ENCODE results near the gene DSPP. TPM values are rescaled to one million over a fixed set of nuclear protein-coding genes. Genes with fewer than 3 reads are reported as not detected.
A peak's percentile ranks its signal among the peaks of the same experiment; 100 is the strongest.

The DSPP gene
- total RNA-seq, result not detected
- not detected for polyA plus RNA-seq
- long read RNA-seq, donor 1, result 0 reads
- long read RNA-seq, donor 2, result 0 reads
- long read RNA-seq, donor 3, result 0 reads

DNA sequence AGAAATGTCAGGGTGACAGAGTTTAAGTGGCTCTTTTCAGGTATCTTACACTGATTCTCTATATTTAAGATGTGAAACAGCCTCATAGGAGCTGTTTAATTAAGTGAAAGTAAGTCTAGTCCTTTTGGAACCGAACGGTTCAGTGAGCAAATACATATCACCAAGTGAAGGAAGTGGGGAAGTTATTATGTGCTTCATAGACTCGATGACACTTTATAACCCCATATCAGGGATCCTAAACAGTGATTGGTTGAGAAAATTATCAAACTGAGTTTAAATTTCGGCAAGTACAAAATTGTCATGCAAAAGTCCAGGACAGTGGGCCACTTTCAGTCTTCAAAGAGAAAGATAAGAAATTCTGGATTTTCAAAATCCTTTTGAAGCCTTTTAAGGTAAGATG, at the start of gene DSPP:
Gene DSPP, plus strand, starts transcription at position 301 of the 400 bp plus-strand sequence. CDS start 2,380 bp downstream, outside the sequence.
- no peaks in the 10 kb centered on the region for H3K4me1 ChIP-seq
- H3K4me3 ChIP-seq, result no peak within 1 kb of the TSS
- no peaks in the 10 kb centered on the region for H3K36me3 ChIP-seq
- H3K27ac ChIP-seq, result no peak within 1 kb of the TSS
- intact Hi-C loops (cut with DNase I), result no loop called here
- DNase-seq (no peak), ATAC-seq (no peak)
- TF ChIP-seq POLR2A (IDR thresholded peaks at IDR 0.05), result no peak
- TF ChIP-seq, protein P1, sequence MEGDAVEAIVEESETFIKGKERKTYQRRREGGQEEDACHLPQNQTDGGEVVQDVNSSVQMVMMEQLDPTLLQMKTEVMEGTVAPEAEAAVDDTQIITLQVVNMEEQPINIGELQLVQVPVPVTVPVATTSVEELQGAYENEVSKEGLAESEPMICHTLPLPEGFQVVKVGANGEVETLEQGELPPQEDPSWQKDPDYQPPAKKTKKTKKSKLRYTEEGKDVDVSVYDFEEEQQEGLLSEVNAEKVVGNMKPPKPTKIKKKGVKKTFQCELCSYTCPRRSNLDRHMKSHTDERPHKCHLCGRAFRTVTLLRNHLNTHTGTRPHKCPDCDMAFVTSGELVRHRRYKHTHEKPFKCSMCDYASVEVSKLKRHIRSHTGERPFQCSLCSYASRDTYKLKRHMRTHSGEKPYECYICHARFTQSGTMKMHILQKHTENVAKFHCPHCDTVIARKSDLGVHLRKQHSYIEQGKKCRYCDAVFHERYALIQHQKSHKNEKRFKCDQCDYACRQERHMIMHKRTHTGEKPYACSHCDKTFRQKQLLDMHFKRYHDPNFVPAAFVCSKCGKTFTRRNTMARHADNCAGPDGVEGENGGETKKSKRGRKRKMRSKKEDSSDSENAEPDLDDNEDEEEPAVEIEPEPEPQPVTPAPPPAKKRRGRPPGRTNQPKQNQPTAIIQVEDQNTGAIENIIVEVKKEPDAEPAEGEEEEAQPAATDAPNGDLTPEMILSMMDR (IDR thresholded peaks at IDR 0.05), result no peak
- no peaks in the 10 kb centered on the region for H3K9me3 ChIP-seq
- H3K27me3 ChIP-seq, result peaks cover 0 to 5% (median 0%) of the 10 kb centered on the region in 9 donors
- WGBS, 4 donors, result 85 to 91% (median 89%) methylated on average over 4 of the region's 4 CpGs

DNA sequence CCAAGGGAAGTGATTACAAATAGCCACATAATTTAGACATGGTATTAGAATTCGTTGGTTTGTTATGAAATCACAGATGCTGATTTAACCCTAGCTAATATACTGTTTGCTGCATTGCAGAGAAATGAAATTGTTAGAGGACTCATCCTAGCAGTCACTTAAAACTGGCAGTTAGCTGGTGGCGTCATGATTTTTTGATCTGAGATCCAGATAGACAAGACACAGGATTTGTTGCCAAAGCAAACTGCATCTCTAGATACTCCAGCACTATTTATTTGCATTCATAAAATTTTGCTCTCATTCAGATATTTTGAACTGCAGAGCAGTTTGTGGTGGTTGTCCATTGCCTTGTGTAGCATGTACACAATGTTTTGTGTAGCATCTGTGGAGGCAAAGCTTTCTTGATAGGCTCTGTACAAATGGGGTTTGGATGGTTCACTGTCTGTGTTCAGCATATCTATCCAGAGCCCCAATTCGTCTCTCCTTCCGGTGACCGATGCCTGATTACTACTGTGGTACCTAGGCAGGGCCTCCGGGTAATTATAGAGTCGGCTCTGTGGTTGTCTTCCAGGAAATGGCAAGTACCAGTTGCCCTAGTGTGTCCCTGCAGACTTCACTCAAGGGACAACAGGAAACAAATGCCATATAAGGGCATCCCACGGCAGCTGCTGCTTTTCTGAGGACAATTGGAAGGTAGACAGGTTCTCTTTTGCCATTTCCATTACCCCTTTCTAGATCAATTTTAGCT, 49.1 kb upstream of the DSPP start:
- H3K4me3 ChIP-seq, result no peak overlapping the region
- H3K27me3 ChIP-seq, result no peaks in the 10 kb centered on the region
- H3K27ac ChIP-seq, result no peak overlapping the region
- WGBS, 4 donors, result 40 to 42% (median 41%) methylated on average over 6 to 8 of the region's 8 CpGs
- peaks cover 0 to 10% (median 2%) of the 10 kb centered on the region in 12 donors for H3K4me1 ChIP-seq
- TF ChIP-seq, protein P1 (IDR thresholded peaks at IDR 0.05), result no peak
- TF ChIP-seq POLR2A (IDR thresholded peaks at IDR 0.05), result no peak
- H3K36me3 ChIP-seq, result no peaks in the 10 kb centered on the region
- intact Hi-C loops (cut with DNase I), result loop anchor here in 2 of 10 donors (10.0 kb wide), 2 partner anchors 96 to 106 kb away; partner anchors contain the start of gene DMP1 (in 1 of the 2)
- ATAC-seq, result peak in 3 of 4 donors; percentile 63 to 80 (median 65)
- no peaks in the 10 kb centered on the region for H3K9me3 ChIP-seq
- DNase-seq, result peak in 1 of 5 donors; percentile 12

DNA sequence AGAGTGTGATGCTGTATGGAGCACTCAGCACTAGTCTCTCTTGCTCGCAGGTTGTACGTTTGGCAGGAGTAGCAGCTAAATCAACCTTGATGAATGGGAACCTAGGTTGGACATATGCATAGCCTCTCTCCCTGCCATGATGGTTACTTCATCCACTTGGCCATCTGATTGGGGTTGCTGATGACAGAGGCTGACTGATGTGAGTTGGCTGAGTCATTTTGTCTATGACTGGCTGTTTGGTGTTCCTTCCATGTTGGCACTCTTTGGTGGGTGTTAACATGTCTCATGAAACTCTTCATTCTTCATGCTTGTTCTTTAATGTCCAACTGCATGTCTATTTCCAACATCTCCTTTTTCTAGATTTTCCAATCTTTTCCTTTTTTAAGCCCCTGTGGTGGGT, 47.5 kb upstream of the DSPP start:
- WGBS, 4 donors, result 96 to 100% (median 97%) methylated on average over 2 of the region's 2 CpGs
- H3K36me3 ChIP-seq, result no peaks in the 10 kb centered on the region

DNA sequence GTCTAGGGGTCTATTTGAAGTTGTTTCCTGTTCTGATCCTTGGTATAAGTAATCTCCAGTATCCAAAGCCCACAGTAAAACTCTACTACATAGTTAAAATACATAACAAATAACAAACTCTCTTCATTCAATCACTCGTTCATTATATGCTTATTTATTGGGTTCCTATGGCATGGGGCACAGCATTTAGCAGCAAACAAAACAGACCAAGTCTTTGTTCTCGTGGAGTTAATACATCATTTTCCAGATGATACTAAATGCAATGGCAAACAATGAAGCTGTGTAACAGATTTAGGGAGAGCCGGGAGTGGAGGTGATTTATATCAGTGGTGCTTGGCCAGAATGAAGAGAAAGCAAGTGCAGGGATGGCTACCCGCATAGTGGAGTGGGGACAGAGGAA, 42.6 kb upstream of the DSPP start:
- Histone ChIP-seq H3K27me3 (no peaks in the 10 kb centered on the region), H3K27ac (no peak overlapping the region), H3K36me3 (no peaks in the 10 kb centered on the region), H3K4me1 (no peaks in the 10 kb centered on the region), H3K9me3 (no peaks in the 10 kb centered on the region), H3K4me3 (no peak overlapping the region)
- TF ChIP-seq, protein P1 (IDR thresholded peaks at IDR 0.05), result no peak
- TF ChIP-seq POLR2A (IDR thresholded peaks at IDR 0.05), result no peak
- intact Hi-C loops (cut with DNase I), result no loop called here
- DNase-seq, result no peak
- WGBS, 4 donors, result 86 to 89% (median 87%) methylated on average over 4 of the region's 4 CpGs
- no peak for ATAC-seq

More for the DNA sequence above, 47.5 kb upstream of the DSPP start:
- DNase-seq (no peak), ATAC-seq (no peak)
- peaks cover 0 to 10% (median 2%) of the 10 kb centered on the region in 12 donors for H3K4me1 ChIP-seq
- no peak overlapping the region for H3K4me3 ChIP-seq
- no peak overlapping the region for H3K27ac ChIP-seq
- no peaks in the 10 kb centered on the region for H3K27me3 ChIP-seq
- TF ChIP-seq, protein P1 (IDR thresholded peaks at IDR 0.05), result no peak
- TF ChIP-seq POLR2A (IDR thresholded peaks at IDR 0.05), result no peak
- intact Hi-C loops (cut with DNase I), result no loop called here
- no peaks in the 10 kb centered on the region for H3K9me3 ChIP-seq
